Panc1 (cell line): Measurements from ENCODE around the gene ABCC10. TPM values are rescaled to one million over a fixed set of nuclear protein-coding genes. Genes with fewer than 3 reads are reported as not detected.

ENCODE experiments used
- ATAC-seq: fragments of 200-7000 bp; cut with Tn5 transposase; 2 replicates; pipeline ENCODE4 v1.9.1; 2020; ENCODE audit warnings: mild to moderate bottlenecking, moderate library complexity
- BruUV-seq: library from RNA; stranded (reverse); fragments of 400-500 nt; replicated peaks from 2 replicates; lab custom pipeline; 2021; lab: Mats Ljungman, UMichigan
- CTCF ChIA-PET: fragments of 300-600 bp; sonication (Branson Sonifier 250); formaldehyde crosslinking; loops from one replicate; lab custom pipeline; 2022; ENCODE audit warnings: antibody characterized with exemption; lab: Charles Lee
- POLR2A ChIA-PET: fragments of 300-600 bp; sonication (Branson Sonifier 250); formaldehyde crosslinking; loops from one replicate; lab custom pipeline; 2022; ENCODE audit warnings: antibody characterized with exemption; lab: Charles Lee
- DNase-seq: peaks from one replicate; pipeline ENCODE4 v3.0.0-alpha.2; 2010; ENCODE audit warnings: low read depth, low spot score
- H3K27ac ChIP-seq: 2 replicates; pipeline ENCODE4 v1.5.1; 2011; ENCODE audit warnings: mild to moderate bottlenecking, low read length, inconsistent platforms
- H3K27me3 ChIP-seq: fragments of 200-500 bp; sonication (Bioruptor generic); 2 replicates; pipeline ENCODE4 v1.6.0; 2014; ENCODE audit warnings: low read length, inconsistent platforms; ENCODE audit not compliant: control insufficient read depth, insufficient read depth
- H3K36me3 ChIP-seq: fragments of 200-500 bp; sonication (Bioruptor generic); 2 replicates; pipeline ENCODE4 v1.5.1; 2014; ENCODE audit warnings: inconsistent platforms, mild to moderate bottlenecking, low read length, moderate library complexity; ENCODE audit not compliant: control insufficient read depth, insufficient read depth
- H3K4me1 ChIP-seq: 2 replicates; pipeline ENCODE4 v1.5.1; 2011; ENCODE audit warnings: inconsistent platforms, mild to moderate bottlenecking, low read length, moderate library complexity; ENCODE audit not compliant: control insufficient read depth, insufficient read depth
- H3K4me3 ChIP-seq, 2 experiments: 2 replicates each; pipeline ENCODE4 v1.5.1; 2011 to 2012; ENCODE audit warnings: low read depth in 2 of 2, low read length in 2 of 2, mild to moderate bottlenecking in 2 of 2, inconsistent platforms in 1 of 2, moderate library complexity in 1 of 2
- H3K9me3 ChIP-seq: fragments of 200-500 bp; sonication (Bioruptor generic); 2 replicates; pipeline ENCODE4 v1.5.1; 2014; ENCODE audit warnings: low read depth, mild to moderate bottlenecking, inconsistent platforms, low read length, moderate library complexity; ENCODE audit not compliant: control insufficient read depth, insufficient read depth
- CTCF ChIP-seq: fragments of 450-650 bp; IDR thresholded peaks from 2 replicates; pipeline ENCODE4 v1.5.1; 2017; ENCODE audit warnings: mild to moderate bottlenecking
- POLR2AphosphoS5 ChIP-seq: IDR thresholded peaks from 2 replicates; pipeline ENCODE4 v1.6.1; 2012; ENCODE audit warnings: mild to moderate bottlenecking, low read depth, low read length, moderate library complexity
- REST ChIP-seq, 2 experiments: IDR thresholded peaks; 2 replicates each; pipeline ENCODE4 v1.6.1; 2011 to 2012; ENCODE audit warnings: low read depth in 2 of 2, control low read depth in 1 of 2, low read length in 1 of 2, mild to moderate bottlenecking in 1 of 2, moderate library complexity in 1 of 2; ENCODE audit not compliant: insufficient read depth in 1 of 2
- SIN3A ChIP-seq: IDR thresholded peaks from 2 replicates; pipeline ENCODE4 v1.6.1; 2012; ENCODE audit warnings: low read depth, mild to moderate bottlenecking, low read length, moderate library complexity, borderline replicate concordance; ENCODE audit not compliant: insufficient read depth
- TCF7L2 ChIP-seq: IDR thresholded peaks from 2 replicates; pipeline ENCODE4 v1.6.1; 2011; ENCODE audit warnings: mild to moderate bottlenecking, low read depth, low read length, inconsistent platforms
- in situ Hi-C: cut with HindIII; loops from 2 replicates; pipeline ENCODE4 v1.10.0; 2016; ENCODE audit warnings: low sequenced_read_pairs, low pct_unique_long_range_greater_than_20kb
- intact Hi-C: fragments of 100-400 bp; cut with micrococcal nuclease; formaldehyde crosslinking; loops from one replicate; pipeline ENCODE4 v1.10.0; 2022; ENCODE audit not compliant: unreplicated experiment
- total RNA-seq: library from RNA; stranded (reverse); gene quantifications from one replicate; pipeline ENCODE4 v1.2.1, GENCODE V29; 2021; ENCODE audit not compliant: unreplicated experiment

ABCC10 gene
- total RNA-seq, 1 experiment from 2014 or later = 52.7 TPM

- Histone ChIP-seq H3K27ac (no peak overlapping the region), H3K4me1 (no peaks in the 10 kb centered on the region), H3K9me3 (no peaks in the 10 kb centered on the region), H3K36me3 (no peaks in the 10 kb centered on the region), H3K4me3 (no peak overlapping the region), H3K27me3 (no peaks in the 10 kb centered on the region)
- POLR2A ChIA-PET = no interaction called here
- in situ Hi-C loops (no loop called here), intact Hi-C loops (no loop called here)
- BruUV-seq = no TSS peak
- CTCF ChIA-PET = no interaction called here
- ATAC-seq (no peak), DNase-seq (no peak)
- TF ChIP-seq REST (IDR thresholded peaks at IDR 0.05; ENCODE audit: insufficient read depth in 1 of 2, low read depth in 2 of 2, low read length in 1 of 2) (no peak), CTCF (no peak), SIN3A (no peak), POLR2AphosphoS5 (no peak), TCF7L2 (no peak)
Measured at GRCh38 chr6:43468748-43469681, 41.7 kb downstream of the ABCC10 start.

GRCh38 chr6:43469947-43470346 is 42.6 kb downstream of the ABCC10 start:
- Histone ChIP-seq H3K27me3 (no peaks in the 10 kb centered on the region), H3K4me1 (no peaks in the 10 kb centered on the region), H3K4me3 (no peak overlapping the region), H3K9me3 (no peaks in the 10 kb centered on the region), H3K27ac (no peak overlapping the region), H3K36me3 (no peaks in the 10 kb centered on the region)
- TF ChIP-seq CTCF (no peak), TCF7L2 (no peak), REST (IDR thresholded peaks at IDR 0.05; ENCODE audit: insufficient read depth in 1 of 2, low read depth in 2 of 2, low read length in 1 of 2) (no peak), SIN3A (no peak), POLR2AphosphoS5 (no peak)
- ATAC-seq (no peak), DNase-seq (no peak)
- ChIA-PET POLR2A (no interaction called here), CTCF (interaction anchor here (0.6 kb wide), 1 partner anchor 35 kb away, joined by 5 read pairs; no protein-coding TSS in a partner anchor)
- in situ Hi-C loops (no loop called here), intact Hi-C loops (no loop called here)
- no TSS peak for BruUV-seq
